ENCODE measurements around the gene ANKRD24. TPM values are rescaled to one million over a fixed set of nuclear protein-coding genes. Genes with fewer than 3 reads are reported as not detected.

ANKRD24 gene
- total and polyA plus RNA-seq, 2 of the 13 experiments (the other 11 are each of a cell fraction or from before 2014, with no cell fraction given) = 0.13 to 0.24 TPM

DNA sequence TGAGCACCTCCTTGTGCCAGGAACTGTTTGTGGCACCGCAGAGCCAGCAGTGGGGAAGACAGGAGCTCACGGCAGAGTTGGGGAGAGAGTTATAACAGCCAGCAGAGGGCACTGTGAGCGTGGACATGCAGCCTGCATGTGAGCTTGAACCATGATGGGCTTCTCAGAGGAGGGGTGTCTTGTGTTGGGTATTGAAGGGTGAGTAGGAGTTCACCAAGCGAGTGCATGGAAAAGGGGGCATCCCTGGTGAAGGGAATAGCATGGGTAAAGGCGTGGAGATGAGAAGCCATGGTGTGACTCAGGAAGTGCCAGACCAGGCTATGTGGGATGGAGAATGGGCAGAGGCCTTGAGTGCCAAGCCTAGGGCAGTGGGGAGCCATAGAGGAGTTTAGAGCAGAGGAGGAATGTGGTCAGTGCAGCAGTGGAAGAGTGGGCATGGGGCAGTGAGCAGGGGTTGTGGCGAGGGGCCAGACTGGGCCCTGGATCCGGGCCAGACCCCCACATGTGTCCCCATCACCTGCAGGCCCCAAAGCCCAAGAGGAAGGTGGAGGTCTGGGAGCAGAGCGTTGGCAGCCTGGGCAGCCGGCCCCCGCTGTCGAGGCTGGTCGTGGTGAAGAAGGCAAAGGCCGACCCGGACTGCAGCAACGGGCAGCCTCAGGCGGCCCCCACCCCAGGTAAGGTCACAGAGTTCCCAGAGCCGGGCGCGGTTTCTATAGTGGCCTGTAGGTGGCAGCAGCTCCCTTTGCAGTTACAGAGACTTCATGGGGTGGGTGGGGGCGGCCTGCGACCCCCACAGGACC, 84.8 kb downstream of the ANKRD24 start (continued):
- TF ChIP-seq ZNF562 (CRISPR knock-in tag; IDR thresholded peaks at IDR 0.05; ENCODE audit: borderline replicate concordance) = no peak
- TF ChIP-seq POLR2AphosphoS5 (IDR thresholded peaks at IDR 0.05; ENCODE audit: low read depth, low read length) = no peak
- TF ChIP-seq HNRNPK (IDR thresholded peaks at IDR 0.05; ENCODE audit: low read depth, low read length, poor library complexity, severe bottlenecking) = no peak
- no peak for TF ChIP-seq HMGA1 (CRISPR knock-in tag; conservative IDR thresholded peaks at IDR 0.05)
- TF ChIP-seq MYC (CRISPR knock-in tag; IDR thresholded peaks at IDR 0.05; ENCODE audit: borderline replicate concordance) = no peak
- TF ChIP-seq ZNF430 (CRISPR knock-in tag; IDR thresholded peaks at IDR 0.05) = no peak
- no peak for TF ChIP-seq ZMYM2 (CRISPR knock-in tag; IDR thresholded peaks at IDR 0.05)
- no peak for TF ChIP-seq PHB2 (IDR thresholded peaks at IDR 0.05; ENCODE audit: partially characterized antibody)
- TF ChIP-seq, protein P1, sequence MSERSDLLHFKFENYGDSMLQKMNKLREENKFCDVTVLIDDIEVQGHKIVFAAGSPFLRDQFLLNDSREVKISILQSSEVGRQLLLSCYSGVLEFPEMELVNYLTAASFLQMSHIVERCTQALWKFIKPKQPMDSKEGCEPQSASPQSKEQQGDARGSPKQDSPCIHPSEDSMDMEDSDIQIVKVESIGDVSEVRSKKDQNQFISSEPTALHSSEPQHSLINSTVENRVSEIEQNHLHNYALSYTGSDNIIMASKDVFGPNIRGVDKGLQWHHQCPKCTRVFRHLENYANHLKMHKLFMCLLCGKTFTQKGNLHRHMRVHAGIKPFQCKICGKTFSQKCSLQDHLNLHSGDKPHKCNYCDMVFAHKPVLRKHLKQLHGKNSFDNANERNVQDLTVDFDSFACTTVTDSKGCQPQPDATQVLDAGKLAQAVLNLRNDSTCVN (CRISPR knock-in tag; IDR thresholded peaks at IDR 0.05; ENCODE audit: borderline replicate concordance) = 0 out of 2 replicates have a peak, but pooled peaks have one; percentile 20
- no peak for TF ChIP-seq ZNF510 (CRISPR knock-in tag; IDR thresholded peaks at IDR 0.05; ENCODE audit: low read depth)
- TF ChIP-seq HCFC1 (IDR thresholded peaks at IDR 0.05; ENCODE audit: low read depth, low read length) = no peak
- TF ChIP-seq, protein P2, sequence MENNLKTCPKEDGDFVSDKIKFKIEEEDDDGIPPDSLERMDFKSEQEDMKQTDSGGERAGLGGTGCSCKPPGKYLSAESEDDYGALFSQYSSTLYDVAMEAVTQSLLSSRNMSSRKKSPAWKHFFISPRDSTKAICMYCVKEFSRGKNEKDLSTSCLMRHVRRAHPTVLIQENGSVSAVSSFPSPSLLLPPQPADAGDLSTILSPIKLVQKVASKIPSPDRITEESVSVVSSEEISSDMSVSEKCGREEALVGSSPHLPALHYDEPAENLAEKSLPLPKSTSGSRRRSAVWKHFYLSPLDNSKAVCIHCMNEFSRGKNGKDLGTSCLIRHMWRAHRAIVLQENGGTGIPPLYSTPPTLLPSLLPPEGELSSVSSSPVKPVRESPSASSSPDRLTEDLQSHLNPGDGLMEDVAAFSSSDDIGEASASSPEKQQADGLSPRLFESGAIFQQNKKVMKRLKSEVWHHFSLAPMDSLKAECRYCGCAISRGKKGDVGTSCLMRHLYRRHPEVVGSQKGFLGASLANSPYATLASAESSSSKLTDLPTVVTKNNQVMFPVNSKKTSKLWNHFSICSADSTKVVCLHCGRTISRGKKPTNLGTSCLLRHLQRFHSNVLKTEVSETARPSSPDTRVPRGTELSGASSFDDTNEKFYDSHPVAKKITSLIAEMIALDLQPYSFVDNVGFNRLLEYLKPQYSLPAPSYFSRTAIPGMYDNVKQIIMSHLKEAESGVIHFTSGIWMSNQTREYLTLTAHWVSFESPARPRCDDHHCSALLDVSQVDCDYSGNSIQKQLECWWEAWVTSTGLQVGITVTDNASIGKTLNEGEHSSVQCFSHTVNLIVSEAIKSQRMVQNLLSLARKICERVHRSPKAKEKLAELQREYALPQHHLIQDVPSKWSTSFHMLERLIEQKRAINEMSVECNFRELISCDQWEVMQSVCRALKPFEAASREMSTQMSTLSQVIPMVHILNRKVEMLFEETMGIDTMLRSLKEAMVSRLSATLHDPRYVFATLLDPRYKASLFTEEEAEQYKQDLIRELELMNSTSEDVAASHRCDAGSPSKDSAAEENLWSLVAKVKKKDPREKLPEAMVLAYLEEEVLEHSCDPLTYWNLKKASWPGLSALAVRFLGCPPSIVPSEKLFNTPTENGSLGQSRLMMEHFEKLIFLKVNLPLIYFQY (CRISPR knock-in tag; IDR thresholded peaks at IDR 0.05; ENCODE audit: borderline replicate concordance) = no peak
- TF ChIP-seq, protein P3, sequence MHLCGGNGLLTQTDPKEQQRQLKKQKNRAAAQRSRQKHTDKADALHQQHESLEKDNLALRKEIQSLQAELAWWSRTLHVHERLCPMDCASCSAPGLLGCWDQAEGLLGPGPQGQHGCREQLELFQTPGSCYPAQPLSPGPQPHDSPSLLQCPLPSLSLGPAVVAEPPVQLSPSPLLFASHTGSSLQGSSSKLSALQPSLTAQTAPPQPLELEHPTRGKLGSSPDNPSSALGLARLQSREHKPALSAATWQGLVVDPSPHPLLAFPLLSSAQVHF (CRISPR knock-in tag; IDR thresholded peaks at IDR 0.05) = no peak
- no peak for TF ChIP-seq ZFP41 (CRISPR knock-in tag; IDR thresholded peaks at IDR 0.05; ENCODE audit: borderline replicate concordance)
- TF ChIP-seq NRL (CRISPR knock-in tag; IDR thresholded peaks at IDR 0.05; ENCODE audit: borderline replicate concordance) = peak; percentile 19; the same call in 1 of the 2 replicates
- TF ChIP-seq, protein P4, sequence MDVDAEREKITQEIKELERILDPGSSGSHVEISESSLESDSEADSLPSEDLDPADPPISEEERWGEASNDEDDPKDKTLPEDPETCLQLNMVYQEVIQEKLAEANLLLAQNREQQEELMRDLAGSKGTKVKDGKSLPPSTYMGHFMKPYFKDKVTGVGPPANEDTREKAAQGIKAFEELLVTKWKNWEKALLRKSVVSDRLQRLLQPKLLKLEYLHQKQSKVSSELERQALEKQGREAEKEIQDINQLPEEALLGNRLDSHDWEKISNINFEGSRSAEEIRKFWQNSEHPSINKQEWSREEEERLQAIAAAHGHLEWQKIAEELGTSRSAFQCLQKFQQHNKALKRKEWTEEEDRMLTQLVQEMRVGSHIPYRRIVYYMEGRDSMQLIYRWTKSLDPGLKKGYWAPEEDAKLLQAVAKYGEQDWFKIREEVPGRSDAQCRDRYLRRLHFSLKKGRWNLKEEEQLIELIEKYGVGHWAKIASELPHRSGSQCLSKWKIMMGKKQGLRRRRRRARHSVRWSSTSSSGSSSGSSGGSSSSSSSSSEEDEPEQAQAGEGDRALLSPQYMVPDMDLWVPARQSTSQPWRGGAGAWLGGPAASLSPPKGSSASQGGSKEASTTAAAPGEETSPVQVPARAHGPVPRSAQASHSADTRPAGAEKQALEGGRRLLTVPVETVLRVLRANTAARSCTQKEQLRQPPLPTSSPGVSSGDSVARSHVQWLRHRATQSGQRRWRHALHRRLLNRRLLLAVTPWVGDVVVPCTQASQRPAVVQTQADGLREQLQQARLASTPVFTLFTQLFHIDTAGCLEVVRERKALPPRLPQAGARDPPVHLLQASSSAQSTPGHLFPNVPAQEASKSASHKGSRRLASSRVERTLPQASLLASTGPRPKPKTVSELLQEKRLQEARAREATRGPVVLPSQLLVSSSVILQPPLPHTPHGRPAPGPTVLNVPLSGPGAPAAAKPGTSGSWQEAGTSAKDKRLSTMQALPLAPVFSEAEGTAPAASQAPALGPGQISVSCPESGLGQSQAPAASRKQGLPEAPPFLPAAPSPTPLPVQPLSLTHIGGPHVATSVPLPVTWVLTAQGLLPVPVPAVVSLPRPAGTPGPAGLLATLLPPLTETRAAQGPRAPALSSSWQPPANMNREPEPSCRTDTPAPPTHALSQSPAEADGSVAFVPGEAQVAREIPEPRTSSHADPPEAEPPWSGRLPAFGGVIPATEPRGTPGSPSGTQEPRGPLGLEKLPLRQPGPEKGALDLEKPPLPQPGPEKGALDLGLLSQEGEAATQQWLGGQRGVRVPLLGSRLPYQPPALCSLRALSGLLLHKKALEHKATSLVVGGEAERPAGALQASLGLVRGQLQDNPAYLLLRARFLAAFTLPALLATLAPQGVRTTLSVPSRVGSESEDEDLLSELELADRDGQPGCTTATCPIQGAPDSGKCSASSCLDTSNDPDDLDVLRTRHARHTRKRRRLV (CRISPR knock-in tag; IDR thresholded peaks at IDR 0.05) = no peak
- TF ChIP-seq ZNF451 (CRISPR knock-in tag; IDR thresholded peaks at IDR 0.05) = no peak
